Stomach (tissue), 4 donors: ENCODE data around the gene VASP.

Source experiments
- EP300 ChIP-seq: sonication (generic); formaldehyde crosslinking; IDR thresholded peaks from one replicate; pipeline ENCODE4 v1.6.1; 2017; ENCODE audit warnings: antibody characterized with exemption
- POLR2A ChIP-seq, 4 donors: fragments of 450-650 bp; IDR thresholded peaks; one replicate each; pipeline ENCODE4 v1.6.1; 2016; ENCODE audit warnings: antibody characterized with exemption in 4 of 4, control low read depth in 2 of 4, mild to moderate bottlenecking in 1 of 4, moderate library complexity in 1 of 4
- TF ChIP-seq, protein P1 (sequence below), 7 experiments: fragments of 450-650 bp in 4 of 7; fragments of 200-600 bp in 3 of 7; sonication (generic) in 3 of 7; IDR thresholded peaks; one replicate each; pipeline ENCODE4 v1.5.1; 2016 to 2019; ENCODE audit warnings: antibody characterized with exemption in 7 of 7, control low read depth in 2 of 7, mild to moderate bottlenecking in 1 of 7

DNA sequence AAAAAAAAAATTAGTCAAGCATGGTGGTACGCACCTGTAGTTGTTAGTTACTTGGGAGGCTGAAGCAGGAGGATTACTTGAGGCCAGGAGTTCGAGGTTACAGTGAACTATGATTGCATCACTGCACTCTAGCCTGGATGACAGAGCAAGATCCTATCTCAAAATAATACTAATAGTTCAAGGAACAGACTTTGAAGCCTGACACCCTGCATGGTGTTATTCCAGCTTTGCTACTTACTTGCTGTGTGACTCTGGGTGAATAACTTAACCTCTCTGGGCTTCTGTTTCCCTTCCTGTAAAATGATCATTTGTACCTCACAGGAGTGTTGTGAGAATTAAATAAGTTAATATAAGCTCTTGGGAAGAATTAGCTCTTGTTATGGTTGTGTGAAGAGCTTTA lies 43.0 kb upstream of the VASP start:
- TF ChIP-seq, protein P1, sequence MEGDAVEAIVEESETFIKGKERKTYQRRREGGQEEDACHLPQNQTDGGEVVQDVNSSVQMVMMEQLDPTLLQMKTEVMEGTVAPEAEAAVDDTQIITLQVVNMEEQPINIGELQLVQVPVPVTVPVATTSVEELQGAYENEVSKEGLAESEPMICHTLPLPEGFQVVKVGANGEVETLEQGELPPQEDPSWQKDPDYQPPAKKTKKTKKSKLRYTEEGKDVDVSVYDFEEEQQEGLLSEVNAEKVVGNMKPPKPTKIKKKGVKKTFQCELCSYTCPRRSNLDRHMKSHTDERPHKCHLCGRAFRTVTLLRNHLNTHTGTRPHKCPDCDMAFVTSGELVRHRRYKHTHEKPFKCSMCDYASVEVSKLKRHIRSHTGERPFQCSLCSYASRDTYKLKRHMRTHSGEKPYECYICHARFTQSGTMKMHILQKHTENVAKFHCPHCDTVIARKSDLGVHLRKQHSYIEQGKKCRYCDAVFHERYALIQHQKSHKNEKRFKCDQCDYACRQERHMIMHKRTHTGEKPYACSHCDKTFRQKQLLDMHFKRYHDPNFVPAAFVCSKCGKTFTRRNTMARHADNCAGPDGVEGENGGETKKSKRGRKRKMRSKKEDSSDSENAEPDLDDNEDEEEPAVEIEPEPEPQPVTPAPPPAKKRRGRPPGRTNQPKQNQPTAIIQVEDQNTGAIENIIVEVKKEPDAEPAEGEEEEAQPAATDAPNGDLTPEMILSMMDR (IDR thresholded peaks at IDR 0.05): no peak
- no peak for TF ChIP-seq POLR2A (IDR thresholded peaks at IDR 0.05)
- TF ChIP-seq EP300: no peak
